Measurements from ENCODE around the gene TTLL3.
"Not testable (repeated sequence)": the region's sequence is repeated elsewhere in the genome, so short reads cannot be mapped to it uniquely, and the experiment has no call there.

The TTLL3 gene

DNA sequence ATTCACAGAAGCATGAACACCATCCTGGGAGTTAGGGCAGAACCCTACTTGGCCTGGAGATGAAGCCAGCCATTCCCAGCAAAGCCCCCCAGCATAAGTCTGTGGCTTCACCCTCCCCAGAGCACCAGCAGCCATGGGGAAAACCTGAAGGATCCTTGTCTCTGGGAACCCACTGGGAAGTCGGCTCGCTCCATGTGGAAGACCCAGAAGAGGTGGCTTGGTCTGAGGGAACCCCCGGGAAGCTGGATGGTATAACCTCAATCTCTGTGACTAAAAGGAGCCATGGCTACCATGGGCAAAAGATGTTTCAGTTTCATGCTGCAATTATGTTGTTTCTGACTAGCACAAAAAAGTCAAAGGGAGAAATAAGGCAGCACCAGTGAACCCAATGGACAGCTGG lies 45.5 kb downstream of the TTLL3 start:
- Mint-ChIP-seq H3K4me3 (no peak overlapping the region), H3K4me1 (ENCODE audit: low read depth) (no peaks in the 10 kb centered on the region), H3K9me3 (ENCODE audit: low read depth) (no peaks in the 10 kb centered on the region)

DNA sequence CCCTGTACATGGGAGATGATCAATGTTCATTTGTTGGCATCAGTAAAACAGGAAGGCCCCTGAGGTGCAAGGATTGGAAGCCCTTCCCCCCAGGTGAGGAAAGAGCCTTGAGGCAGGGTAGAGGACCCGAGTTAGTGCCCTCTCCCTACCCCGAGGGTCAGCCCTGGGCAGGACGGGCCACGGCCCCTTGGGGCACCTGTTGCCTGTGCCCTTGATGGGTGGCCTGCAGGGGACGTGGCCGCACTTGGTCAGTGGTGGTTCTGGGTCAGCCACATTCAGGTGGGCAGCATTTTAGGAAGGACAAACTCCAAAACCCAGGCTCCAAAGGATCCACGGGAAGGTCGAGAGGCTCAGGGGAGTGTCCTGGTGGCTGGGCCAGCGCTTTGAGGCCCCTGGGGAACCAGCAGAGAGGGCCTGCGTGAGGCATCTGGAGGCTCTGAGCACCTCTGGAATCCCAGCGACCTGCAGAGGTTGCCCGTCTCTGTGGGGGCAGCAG lies 49.5 kb downstream of the TTLL3 start:
- Mint-ChIP-seq H3K27ac (no peak overlapping the region), H3K9me3 (ENCODE audit: low read depth) (no peaks in the 10 kb centered on the region), H3K36me3 (no peaks in the 10 kb centered on the region), H3K4me1 (ENCODE audit: low read depth) (peaks cover 1% of the 10 kb centered on the region), H3K4me3 (no peak overlapping the region), H3K27me3 (peaks cover 3% of the 10 kb centered on the region)

More for the DNA sequence above, 45.5 kb downstream of the TTLL3 start:
- no peaks in the 10 kb centered on the region for H3K36me3 Mint-ChIP-seq
- no peaks in the 10 kb centered on the region for H3K27me3 Mint-ChIP-seq
- H3K27ac Mint-ChIP-seq = no peak overlapping the region

DNA sequence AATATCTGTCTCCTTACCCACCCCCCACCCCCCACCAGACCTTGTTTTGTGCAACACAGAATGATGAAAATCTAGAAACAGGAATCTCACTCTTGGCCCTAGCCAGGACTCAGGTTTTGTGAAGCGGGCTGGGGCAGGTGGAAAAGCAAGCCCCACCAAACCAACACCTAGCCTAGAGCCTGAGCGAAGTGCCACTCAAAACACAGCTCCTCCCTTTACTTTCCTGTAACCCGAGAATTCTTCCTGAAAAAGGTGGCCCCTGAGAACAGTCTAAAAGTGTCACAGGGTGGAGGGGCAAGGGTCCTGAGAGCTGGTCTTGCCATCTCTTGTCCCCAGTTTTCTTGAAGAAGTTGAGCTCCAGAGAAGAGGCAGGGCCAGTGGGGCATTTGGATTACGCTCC lies 51.1 kb downstream of the TTLL3 start:
- no peaks in the 10 kb centered on the region for H3K36me3 Mint-ChIP-seq
- H3K27me3 Mint-ChIP-seq = peaks cover 3% of the 10 kb centered on the region
- H3K4me3 Mint-ChIP-seq = no peak overlapping the region
- H3K9me3 Mint-ChIP-seq (ENCODE audit: low read depth) = no peaks in the 10 kb centered on the region
- H3K27ac Mint-ChIP-seq = no peak overlapping the region
- H3K4me1 Mint-ChIP-seq (ENCODE audit: low read depth) = peaks cover 1% of the 10 kb centered on the region

DNA sequence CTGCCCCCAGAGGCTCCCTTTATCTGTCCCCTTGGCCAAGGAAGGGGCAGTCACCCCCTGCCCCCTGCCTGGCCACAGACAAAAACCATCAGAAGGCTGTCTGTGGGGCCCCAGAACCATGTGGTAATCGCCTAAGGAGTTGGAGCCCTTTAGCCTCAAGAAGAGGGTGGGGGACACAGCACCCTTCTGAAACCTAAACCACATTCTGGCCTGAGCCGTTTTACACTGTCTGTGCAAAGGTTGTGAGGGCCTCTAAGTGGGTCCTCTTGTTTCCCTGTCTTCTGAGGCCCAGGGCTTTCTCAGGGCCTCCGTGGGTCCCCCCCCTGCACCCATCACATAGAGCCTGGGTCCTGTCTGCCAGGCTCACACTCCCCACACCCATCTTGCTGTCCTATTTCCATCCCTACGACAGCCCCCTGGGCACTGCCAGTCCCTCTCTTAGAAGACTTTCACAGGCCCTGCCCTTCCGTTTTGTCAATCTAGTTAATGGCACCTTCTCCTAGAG lies 51.6 kb downstream of the TTLL3 start:
- Mint-ChIP-seq H3K27me3 (peaks cover 3% of the 10 kb centered on the region), H3K4me3 (no peak overlapping the region), H3K27ac (no peak overlapping the region), H3K9me3 (ENCODE audit: low read depth) (no peaks in the 10 kb centered on the region), H3K4me1 (ENCODE audit: low read depth) (peaks cover 1% of the 10 kb centered on the region), H3K36me3 (no peaks in the 10 kb centered on the region)

DNA sequence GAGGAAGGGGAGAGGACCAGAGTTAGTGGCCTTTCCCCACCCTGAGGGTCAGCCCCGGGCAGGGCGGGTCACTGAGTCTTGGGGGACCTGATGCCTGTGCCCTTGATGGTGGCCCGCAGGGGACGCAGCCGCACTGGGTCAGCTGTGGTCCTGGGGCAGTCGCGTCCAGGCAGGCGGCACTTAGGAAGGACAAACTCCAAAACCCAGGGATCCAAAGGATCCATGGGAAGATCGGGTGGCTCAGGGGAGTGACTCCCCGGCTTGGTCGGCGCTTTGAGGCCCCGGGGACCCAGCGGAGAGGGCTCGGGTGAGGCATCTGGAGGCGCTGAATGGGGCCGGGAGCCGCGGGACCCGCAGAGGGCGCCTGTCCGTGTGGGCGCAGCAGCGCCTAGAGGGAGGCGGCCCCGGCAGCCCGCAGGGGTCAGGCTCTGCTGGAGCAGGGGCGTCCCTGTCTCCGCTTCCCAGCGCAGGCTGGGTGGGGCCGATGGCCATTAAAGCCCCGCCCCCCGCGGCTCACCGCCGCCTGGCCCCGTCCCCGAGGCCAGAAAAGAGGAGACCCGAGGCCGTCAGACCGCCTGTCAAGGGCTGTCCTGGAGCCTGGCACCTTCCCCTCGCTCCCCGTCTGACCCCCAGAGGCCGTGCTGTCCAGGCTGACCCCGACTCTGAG lies 52.5 kb downstream of the TTLL3 start:
- Mint-ChIP-seq H3K36me3 (no peaks in the 10 kb centered on the region), H3K27me3 (peaks cover 3% of the 10 kb centered on the region), H3K4me3 (peak overlapping the region; percentile 23), H3K9me3 (ENCODE audit: low read depth) (no peaks in the 10 kb centered on the region), H3K4me1 (ENCODE audit: low read depth) (peaks cover 1% of the 10 kb centered on the region), H3K27ac (no peak overlapping the region)

GRCh38 chr3:9863058-9863772 lies 53.2 kb downstream of the TTLL3 start:
- Mint-ChIP-seq H3K36me3 (no peaks in the 10 kb centered on the region), H3K9me3 (ENCODE audit: low read depth) (no peaks in the 10 kb centered on the region), H3K4me1 (ENCODE audit: low read depth) (peaks cover 1% of the 10 kb centered on the region), H3K4me3 (no peak overlapping the region), H3K27ac (no peak overlapping the region), H3K27me3 (peaks cover 3% of the 10 kb centered on the region)

GRCh38 chr3:9864200-9864927 lies 54.3 kb downstream of the TTLL3 start:
- H3K36me3 Mint-ChIP-seq = no peaks in the 10 kb centered on the region

GRCh38 chr3:9865125-9865637 lies 55.1 kb downstream of the TTLL3 start:
- not testable (repeated sequence) for H3K9me3 Mint-ChIP-seq (ENCODE audit: low read depth); H3K27me3 Mint-ChIP-seq; H3K36me3 Mint-ChIP-seq; H3K4me3 Mint-ChIP-seq; H3K27ac Mint-ChIP-seq; H3K4me1 Mint-ChIP-seq (ENCODE audit: low read depth)

More at GRCh38 chr3:9864200-9864927, 54.3 kb downstream of the TTLL3 start:
- peaks cover 1% of the 10 kb centered on the region for H3K4me1 Mint-ChIP-seq (ENCODE audit: low read depth)
- no peaks in the 10 kb centered on the region for H3K9me3 Mint-ChIP-seq (ENCODE audit: low read depth)
- H3K4me3 Mint-ChIP-seq = no peak overlapping the region
- H3K27me3 Mint-ChIP-seq = peaks cover 3% of the 10 kb centered on the region
- no peak overlapping the region for H3K27ac Mint-ChIP-seq

DNA sequence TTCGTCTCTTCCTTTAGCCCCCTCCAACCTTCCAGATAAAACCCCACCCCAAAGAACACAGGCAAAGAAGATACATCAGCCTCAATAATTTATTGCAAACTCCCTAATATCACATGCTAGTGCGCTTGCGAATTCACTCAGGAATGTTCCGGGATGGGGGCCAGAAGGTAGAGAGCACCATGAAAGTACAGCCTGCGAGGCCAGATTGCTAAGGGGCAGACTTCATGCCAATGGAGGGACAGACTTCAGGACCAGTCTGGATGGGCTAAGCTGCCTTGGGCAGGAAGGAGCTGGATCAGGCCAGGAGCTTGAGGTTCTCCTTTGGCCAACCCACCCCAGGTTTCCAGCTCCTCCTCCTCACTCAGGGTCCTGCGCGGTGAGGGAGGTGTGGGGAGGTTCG lies 56.6 kb downstream of the TTLL3 start:
- Mint-ChIP-seq H3K9me3 (ENCODE audit: low read depth) (no peaks in the 10 kb centered on the region), H3K27me3 (peaks cover 3% of the 10 kb centered on the region), H3K27ac (no peak overlapping the region), H3K4me3 (no peak overlapping the region), H3K4me1 (ENCODE audit: low read depth) (peaks cover 1% of the 10 kb centered on the region), H3K36me3 (no peaks in the 10 kb centered on the region)

- Mint-ChIP-seq H3K36me3 (no peaks in the 10 kb centered on the region), H3K9me3 (ENCODE audit: low read depth) (no peaks in the 10 kb centered on the region), H3K4me3 (no peak overlapping the region), H3K27ac (no peak overlapping the region), H3K4me1 (ENCODE audit: low read depth) (no peaks in the 10 kb centered on the region), H3K27me3 (no peaks in the 10 kb centered on the region)
Observed at GRCh38 chr3:9867106-9867505, 57.0 kb downstream of the TTLL3 start.

DNA sequence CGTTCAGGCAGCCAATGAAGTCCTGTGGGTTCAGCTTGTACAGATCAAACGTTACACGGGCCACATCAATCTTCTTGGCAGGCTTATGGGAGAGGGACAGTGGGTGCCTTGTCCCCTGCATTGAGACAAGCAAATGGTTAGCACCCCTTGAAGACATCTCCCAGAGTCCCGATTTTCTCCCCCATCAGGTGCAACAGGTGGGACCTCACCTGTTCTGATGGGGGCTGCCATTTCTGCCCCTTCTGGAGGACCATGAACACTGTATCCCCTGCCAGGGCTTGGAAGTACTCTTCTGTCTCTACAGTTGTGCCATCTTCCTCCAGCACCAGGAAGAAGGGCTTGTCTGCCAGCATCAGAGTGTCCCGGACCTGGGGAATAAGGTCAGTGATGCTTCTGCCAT lies 59.9 kb downstream of the TTLL3 start:
- H3K27ac Mint-ChIP-seq = no peak overlapping the region

GRCh38 chr3:9870978-9871377 lies 60.9 kb downstream of the TTLL3 start:
- Mint-ChIP-seq H3K27me3 (no peaks in the 10 kb centered on the region), H3K4me1 (ENCODE audit: low read depth) (no peaks in the 10 kb centered on the region), H3K9me3 (ENCODE audit: low read depth) (no peaks in the 10 kb centered on the region), H3K36me3 (no peaks in the 10 kb centered on the region), H3K4me3 (no peak overlapping the region), H3K27ac (no peak overlapping the region)

More for the DNA sequence above, 59.9 kb downstream of the TTLL3 start:
- Mint-ChIP-seq H3K4me3 (no peak overlapping the region), H3K27me3 (no peaks in the 10 kb centered on the region), H3K36me3 (no peaks in the 10 kb centered on the region), H3K9me3 (ENCODE audit: low read depth) (no peaks in the 10 kb centered on the region), H3K4me1 (ENCODE audit: low read depth) (no peaks in the 10 kb centered on the region)

GRCh38 chr3:9872067-9872466 lies 62.0 kb downstream of the TTLL3 start:
- H3K4me1 Mint-ChIP-seq (ENCODE audit: low read depth); H3K9me3 Mint-ChIP-seq (ENCODE audit: low read depth); H3K27me3 Mint-ChIP-seq; H3K36me3 Mint-ChIP-seq; H3K4me3 Mint-ChIP-seq; H3K27ac Mint-ChIP-seq: not testable (repeated sequence)

DNA sequence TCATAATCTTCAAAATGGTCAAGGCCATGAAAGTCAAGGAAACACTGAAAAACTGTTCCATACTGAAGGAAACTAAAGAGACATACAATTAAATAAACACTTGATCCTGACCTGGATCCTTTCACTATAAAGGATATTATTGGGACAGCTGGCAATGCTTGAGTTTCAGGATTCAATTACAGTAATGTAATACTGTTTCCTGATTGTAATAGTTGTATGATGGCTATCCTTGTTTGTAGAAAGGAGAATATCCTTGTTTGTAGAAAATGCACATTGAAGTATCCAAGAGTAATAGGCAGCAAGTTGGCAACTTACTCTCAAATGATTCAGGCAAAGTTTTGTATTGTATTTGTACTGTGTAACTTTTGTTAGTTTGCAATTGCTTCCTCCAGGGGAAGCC lies 65.4 kb downstream of the TTLL3 start:
- no peaks in the 10 kb centered on the region for H3K9me3 Mint-ChIP-seq (ENCODE audit: low read depth)
- no peak overlapping the region for H3K4me3 Mint-ChIP-seq
- no peaks in the 10 kb centered on the region for H3K36me3 Mint-ChIP-seq
- H3K27ac Mint-ChIP-seq = no peak overlapping the region
- H3K4me1 Mint-ChIP-seq (ENCODE audit: low read depth) = no peaks in the 10 kb centered on the region
- no peaks in the 10 kb centered on the region for H3K27me3 Mint-ChIP-seq

GRCh38 chr3:9876255-9876654 lies 66.2 kb downstream of the TTLL3 start:
- not testable (repeated sequence) for H3K4me3 Mint-ChIP-seq; H3K4me1 Mint-ChIP-seq (ENCODE audit: low read depth); H3K27ac Mint-ChIP-seq; H3K9me3 Mint-ChIP-seq (ENCODE audit: low read depth); H3K27me3 Mint-ChIP-seq; H3K36me3 Mint-ChIP-seq
